HG02623 (cell line): ENCODE results near the gene PTGDS.
A peak's percentile ranks its signal among the peaks of the same experiment; 100 is the strongest.
"Not testable (repeated sequence)": the region's sequence is repeated elsewhere in the genome, so short reads cannot be mapped to it uniquely, and the experiment has no call there.

Experiments used
- ATAC-seq: cut with Tn5 transposase; IDR thresholded peaks from one replicate; pipeline ENCODE4 v1.9.1; 2021; ENCODE audit warnings: moderate library complexity; ENCODE audit not compliant: unreplicated experiment

PTGDS gene

DNA sequence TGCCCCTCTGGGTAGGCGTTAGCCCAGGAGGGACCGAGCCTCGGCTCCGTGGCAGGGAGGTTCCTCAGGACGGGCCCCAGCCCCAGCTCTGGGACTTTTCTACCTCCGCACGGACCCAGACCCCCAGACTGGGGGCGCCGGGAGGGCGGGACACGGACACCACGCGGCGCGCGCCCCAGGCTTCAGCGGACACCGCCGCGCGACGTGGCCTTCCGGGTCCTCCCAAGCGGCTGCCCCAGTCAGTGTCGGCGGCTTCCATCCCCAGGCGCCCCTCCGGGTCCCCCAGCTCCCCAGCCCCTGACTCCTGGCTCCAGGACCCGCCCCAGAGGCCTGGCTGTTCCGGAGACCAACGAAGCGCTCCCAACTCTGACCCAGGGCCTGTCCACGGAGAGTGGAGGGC is 8.5 kb downstream of the PTGDS start:
- no peak for ATAC-seq

DNA sequence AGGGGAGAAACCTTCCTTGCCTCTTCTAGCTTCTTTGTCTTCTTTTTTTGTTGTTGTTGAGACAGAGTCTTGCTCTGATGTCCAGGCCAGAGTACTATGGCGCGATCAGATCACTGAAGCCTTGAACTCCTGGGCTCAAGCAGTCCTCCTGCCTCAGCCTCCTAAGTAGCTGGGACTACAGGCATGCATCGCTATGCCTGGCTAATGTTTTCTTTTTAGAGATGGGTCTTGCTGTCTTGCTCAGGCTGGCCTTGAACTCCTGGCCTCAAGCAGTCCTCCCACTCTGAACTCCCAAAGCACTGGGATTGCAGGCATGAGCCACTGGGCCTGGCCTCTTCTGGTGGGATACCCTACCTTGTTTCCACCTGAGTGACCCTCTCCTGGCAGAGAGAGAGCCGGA is 11.6 kb downstream of the PTGDS start:
- no peak for ATAC-seq

DNA sequence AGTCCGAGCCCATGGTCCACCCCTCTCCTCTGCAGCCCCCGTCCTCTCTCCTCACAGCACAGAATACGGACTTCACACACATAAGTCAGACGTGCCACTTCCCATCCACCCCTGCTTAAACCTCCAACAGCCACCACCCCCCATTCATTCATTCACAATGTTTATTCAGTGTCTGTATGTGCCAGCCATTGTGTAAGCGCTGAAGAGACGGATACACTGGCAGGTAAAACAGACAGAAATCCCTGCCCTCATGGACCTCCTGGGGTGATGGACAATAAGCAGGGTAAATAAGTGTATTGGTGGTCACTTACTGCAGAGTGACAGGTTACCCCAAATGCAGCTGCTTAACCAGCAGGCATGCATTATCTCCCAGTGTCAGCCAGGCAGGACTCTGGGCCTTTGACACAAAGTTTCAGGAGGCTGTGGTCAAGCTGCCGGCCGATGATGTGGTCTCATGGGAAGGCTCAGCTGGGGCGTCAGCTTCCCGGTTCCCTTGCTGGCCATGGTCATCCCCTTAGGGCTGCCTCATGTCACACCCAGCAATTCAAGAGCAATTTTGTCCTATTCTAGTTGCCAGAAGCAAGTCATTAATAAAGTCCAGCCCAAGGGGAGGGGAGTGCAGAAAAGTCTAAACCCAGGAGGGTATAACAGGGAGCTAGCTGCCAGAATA is 13.1 kb downstream of the PTGDS start:
- ATAC-seq: no peak

DNA sequence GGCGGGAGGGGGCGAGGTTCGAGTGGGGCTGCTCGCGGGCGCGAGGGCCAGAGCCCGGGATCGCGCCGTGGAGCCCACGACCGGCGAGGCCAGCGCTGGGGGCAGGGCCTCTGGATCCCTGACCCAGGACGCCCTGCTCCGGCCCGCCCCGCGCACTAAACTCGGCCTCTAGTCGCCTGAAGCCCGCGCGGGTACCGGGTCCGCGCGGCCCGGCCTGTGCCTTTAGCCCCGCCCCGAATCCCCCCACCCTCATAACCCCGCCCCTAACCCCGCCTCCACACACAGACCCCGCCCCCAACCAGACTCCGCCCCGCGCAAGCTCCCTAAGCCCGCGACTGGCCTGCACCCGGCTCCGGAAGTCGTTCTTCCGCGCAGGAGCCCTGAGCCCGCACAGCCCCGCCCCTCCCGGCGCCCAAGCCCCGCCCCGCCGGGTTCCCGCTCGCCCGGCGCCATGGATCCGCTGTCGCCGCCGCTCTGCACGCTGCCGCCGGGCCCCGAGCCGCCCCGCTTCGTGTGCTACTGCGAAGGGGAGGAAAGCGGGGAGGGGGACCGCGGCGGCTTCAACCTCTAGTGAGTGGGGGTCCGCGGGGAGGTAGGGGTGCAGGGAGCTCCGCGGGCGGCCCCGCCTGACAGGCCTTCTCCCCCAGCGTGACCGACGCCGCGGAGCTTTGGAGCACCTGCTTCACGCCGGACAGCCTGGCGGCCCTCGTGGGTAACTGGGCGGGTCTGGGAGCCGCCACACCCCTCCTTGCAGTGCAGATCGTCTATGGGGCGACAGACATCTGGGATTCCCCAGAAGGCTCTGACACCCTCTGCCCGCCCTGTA is 14.9 kb downstream of the PTGDS start, which contains the start of gene PAXX:
Gene PAXX (plus strand): TSS at position 430 of the 826 bp plus-strand sequence. CDS start 22 bp downstream, at position 452.
- peak; percentile 67 for ATAC-seq

DNA sequence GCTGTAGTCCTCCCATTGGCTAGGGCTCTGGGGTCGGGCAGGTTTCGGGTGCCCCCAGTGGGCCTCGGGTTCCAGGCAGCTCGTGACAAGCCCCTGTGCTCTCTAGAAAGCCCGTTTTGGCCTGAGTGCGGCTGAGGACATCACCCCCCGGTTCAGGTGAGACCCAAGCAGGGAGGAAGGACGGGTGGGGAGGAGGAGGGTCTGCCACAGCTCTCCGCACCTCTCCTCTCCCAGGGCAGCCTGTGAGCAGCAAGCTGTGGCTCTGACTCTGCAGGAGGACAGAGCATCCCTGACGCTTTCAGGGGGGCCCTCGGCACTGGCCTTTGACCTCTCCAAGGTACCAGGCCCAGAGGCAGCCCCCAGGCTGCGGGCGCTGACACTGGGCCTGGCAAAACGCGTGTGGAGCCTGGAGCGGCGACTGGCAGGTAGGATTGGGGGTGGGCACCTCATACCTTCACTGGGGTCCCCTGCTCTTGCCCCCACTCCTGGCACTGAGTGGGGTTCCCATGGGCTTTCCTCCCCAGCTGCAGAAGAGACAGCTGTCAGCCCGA is 15.6 kb downstream of the PTGDS start:
- ATAC-seq: no peak

DNA sequence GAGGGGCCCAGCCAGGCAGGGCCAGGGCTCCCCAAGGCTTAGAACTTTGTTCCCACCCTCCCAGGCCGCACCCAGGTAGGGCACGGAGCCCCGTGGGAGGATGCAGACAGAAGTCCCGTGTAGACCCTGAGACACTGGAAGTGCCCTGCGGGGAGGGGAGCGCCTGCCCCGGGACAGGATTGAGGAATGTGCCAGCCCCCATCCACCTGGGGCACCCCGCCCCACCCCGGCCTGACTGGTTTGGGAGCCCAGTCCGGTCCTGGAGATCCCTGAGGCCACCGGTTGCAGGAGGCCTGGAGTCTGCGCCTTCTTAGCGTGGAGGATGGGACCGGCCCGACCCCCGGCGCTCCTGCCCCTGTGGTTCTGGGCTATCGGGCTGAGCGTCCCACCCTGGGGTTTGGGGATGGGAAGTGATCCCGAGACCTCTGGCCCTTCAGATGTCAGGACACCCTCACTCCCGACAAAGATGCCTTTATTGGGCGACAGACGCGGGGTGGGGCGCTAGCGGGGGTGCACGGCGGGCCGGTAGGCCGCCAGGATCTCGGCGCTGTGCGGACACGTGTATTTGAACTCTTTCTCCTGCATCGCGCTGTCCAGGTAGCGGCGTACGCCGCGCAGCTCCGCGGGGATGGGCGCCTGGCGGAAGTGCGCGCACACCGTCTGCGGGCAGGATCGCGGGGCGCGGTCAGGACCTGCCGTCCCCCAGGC is 17.0 kb downstream of the PTGDS start:
- no peak for ATAC-seq

DNA sequence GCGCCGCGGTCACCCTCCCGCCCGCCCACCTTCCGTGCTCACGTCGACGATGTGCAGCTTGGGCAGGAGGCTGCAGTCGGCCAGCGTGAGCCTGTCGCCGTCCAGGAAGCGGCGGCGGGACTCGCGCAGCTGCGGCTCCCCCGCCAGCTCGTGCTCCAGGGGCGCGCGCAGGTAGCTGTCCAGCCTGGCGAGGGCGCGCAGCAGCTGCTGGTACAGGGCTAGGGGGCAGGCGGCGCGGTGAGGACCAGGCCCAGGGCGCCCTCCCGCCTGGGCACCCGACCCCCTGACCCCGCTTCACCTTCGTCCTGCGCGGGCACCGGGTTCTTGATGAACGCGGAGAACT is 17.6 kb downstream of the PTGDS start:
- ATAC-seq: no peak

DNA sequence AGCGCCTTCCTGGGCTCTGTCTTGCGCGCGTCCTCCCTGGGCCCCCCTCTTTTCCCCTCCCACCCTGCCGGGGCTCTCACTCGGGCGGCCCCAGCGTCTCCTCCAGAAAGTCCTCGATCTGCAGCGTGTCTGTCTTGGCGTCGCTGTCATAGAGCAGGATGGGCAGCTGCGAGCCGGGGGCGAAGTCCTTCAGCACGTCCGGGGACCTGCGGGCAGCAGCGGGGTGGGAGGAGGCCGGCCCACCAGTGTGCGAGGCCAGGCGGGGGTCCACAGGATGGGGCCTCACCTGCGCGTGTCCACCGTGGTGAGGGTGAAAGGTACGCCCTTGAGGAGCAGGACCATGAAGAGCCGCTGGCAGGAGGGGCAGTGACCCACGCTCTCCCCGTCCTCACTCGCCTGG is 18.1 kb downstream of the PTGDS start:
- no peak for ATAC-seq

DNA sequence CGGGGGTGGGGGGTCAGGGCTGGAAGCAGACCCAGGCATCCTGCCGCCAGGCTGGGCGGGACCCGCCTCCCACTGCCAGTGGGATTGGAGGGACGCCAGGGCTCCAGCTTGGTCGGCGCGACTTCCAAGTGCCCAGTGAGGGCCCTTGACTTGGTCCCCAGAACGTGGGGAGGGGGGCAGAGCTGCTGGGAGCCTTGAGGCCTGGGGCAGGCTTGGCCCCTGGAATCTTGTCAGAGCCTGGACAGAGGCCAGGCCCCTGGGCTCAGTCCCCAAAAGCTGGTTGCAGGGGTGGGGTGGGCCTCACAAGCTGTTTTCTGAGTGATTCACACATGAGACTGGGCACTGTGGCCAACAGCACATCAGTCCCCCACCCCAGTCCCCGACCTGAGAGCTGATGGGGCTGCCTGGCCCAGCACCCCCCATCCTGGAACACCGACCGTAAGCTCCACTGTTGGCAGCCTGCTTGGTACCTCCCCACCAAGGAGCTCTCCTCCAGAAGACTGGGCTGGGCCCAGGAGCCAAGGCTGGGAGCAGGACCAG is 18.5 kb downstream of the PTGDS start:
- ATAC-seq: no peak

DNA sequence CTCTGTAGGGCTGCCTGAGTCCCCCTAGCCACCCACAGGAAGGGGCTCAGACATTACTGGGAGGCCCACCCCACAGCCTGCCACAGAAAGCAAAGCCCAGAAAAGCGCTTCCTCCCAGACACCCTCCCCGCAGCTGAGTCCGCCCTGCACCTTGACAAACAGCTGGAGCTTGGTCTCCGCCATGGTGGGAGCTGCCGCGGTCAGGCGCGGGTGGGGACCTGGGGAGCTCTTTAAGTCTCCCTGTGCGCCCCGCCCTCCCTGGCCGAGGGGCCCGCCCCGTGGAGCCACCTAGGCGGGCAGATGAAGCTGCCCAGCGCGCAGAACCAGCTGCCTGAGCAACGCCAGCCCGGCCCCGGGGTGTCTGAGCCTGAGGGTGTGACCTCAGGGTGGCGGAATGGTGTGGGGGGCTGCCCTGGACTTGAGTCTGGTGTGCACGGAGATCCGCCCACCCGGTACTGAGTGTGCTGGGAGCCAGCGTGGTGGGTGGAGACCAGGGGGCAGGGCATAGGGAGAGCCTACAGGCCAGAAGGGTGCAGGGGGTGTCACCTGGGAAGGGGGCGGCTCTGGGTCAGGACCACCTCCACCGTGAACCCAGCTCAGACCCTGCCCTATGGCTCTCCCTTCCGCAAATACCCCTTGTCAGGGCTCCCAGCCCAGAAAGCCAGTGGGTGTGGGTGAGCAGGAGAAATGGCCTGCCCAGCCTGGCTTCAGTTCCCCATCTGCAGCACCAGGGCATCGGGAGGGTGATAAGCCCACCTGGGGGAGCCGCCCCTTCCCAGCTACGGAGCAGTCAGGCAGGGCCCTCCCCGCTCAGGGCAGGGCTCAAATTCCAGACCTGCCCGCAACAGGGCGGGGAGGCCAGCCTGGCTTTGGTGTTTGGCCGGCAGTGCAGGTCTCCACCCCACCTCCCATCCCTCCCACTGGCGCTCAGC is 19.3 kb downstream of the PTGDS start, which contains the start of gene CLIC3:
Gene CLIC3 (minus strand): TSS at position 208 of the 932 bp plus-strand sequence. CDS start 25 bp downstream, at position 183.
- no peak for ATAC-seq

DNA sequence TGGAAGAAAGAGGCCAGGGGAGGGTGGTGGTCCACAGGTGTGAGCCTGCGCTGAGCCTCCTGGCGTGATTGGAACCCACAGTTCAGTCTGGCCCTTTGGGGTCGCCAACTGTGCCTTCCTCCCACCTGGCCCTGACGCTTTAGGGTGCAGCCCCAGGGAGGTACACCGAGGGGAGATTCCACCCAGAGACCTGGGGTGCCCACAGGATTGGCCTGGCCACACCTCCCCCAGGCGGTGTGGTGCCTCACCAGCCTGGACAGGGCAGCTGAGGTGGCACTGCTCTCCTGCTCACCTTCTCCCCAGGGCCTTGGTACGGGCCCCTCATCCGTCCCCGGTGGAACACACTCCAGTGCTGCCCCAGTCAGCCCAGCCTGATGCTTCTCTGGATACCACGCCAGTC is 20.1 kb downstream of the PTGDS start:
- no peak for ATAC-seq

DNA sequence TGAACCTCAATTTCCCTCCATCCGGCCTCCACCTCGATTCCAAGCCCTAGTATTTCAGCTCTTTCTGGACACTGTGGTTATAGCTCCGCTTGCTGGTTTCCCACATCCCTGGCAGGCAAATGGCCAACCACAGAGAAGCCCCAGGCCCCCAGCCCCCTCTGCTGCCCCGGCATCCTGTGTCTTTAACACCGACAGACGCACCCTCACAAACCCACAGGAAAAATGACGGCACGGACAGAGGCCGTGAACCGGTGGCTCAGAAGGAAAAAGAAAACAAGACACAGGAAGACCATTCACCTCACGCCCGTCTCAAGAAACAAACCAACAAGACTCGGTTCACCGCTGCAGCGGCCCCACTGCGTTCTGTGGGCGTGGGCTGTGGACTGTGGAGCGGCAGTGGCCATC is 20.5 kb downstream of the PTGDS start:
- ATAC-seq: no peak

DNA sequence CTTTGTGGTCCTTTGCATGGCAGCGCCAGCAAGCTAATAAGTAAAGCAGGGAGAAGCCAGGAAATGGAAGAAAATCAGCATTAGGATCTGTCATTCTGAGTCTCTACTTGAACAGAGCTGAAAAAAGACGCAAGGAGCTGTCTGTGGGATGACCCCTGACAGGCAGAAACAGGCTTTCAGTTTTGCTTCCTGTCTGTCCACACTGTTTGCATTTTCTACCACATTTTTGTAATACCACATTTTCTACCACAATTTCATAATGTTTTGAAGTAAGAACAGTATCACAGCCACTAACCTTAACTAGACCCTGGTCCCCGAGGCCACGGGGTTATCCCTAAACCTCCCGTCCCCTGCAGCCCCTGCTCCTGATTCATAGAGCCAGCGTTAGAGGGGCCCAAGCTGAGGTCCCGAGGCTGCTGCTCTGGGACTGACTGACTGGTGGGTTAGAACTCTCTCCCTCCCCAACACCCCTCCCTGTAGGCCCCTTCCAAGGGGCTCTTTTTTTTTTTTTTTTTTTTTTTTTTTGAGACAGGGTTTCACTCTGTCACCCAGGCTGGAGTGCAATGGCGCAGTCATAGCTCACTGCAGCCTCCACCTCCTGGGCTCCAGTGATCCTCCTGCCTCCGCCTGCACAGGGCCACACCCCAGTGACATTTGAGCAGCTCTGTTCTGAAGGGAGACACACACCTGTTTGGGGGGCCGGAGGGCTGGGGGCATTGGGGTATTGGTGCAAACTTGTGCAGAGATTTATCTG is 23.1 kb downstream of the PTGDS start:
- no peak for ATAC-seq

DNA sequence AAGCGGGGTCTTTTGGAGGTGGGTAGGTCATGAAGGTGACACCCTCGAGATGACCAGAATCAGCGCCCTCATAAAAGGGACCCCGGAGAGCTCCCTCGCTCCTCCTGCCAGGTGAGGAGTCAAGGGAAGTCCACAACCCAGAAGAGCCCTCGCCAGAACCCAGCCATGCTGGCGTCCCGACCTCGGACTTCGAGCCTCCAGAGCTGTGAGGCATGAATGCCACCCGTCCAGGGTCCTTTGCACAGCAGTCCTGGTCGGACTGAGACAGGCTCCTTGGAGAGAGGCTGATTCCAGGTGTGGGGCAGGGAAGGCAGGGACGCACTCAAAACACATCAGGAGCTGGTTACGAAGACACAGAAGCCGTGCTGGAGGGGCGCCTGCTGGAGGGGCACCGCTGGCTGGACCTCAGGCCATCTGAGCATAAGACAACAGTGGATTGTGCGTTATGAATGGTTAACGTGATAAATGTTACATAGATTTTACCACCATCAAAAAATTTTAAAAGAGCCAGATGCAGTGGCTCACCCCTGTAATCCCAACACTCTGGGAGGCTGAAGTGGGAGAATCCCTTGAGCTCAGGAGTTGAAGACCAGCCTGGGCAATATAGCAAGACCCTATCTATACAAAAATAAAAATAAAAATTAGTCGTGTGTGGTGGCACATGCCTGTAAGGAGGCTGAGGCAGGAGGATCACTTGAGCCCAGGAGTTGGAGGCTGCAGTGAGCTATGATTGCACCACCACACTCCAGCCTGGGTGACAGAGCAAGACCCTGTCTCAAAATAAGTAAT is 24.7 kb downstream of the PTGDS start:
- ATAC-seq: no peak

DNA sequence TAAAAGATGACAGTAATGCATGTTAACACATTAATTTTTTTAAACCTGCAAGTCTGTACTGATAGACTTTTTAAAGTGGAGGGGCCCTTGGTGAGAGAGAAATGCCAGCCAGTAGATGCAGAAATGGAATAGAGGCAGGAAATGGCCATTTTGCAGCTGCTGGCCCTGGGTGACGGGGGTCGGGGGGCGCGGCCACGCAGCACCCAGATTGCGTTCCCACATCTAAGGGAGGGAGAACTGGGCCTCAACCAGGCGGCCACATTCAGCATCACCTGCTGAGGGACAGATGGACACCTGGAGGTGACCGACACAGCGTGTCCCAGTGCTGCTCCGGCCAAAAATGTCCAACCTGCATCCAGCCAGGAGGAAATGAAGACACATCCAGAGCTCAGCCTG is 25.3 kb downstream of the PTGDS start:
- ATAC-seq: no peak

DNA sequence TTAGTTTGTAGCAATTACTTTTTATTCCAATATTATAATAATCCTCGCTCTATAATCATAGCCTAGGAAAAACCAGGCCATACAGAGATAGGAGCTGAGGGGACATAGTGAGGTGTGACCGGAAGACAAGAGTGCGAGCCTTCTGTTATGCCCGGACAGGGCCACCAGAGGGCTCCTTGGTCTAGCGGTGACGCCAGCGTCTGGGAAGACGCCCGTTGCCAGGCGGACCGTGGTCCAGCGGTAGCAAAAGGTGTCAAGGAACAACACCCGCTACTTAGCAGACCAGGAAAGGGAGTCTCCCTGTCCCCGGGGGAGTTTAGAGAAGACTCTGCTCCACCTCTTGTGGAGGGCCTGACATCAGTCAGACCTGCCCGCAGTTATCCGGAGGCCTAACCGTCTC is 27.0 kb downstream of the PTGDS start:
- not testable (repeated sequence) for ATAC-seq

DNA sequence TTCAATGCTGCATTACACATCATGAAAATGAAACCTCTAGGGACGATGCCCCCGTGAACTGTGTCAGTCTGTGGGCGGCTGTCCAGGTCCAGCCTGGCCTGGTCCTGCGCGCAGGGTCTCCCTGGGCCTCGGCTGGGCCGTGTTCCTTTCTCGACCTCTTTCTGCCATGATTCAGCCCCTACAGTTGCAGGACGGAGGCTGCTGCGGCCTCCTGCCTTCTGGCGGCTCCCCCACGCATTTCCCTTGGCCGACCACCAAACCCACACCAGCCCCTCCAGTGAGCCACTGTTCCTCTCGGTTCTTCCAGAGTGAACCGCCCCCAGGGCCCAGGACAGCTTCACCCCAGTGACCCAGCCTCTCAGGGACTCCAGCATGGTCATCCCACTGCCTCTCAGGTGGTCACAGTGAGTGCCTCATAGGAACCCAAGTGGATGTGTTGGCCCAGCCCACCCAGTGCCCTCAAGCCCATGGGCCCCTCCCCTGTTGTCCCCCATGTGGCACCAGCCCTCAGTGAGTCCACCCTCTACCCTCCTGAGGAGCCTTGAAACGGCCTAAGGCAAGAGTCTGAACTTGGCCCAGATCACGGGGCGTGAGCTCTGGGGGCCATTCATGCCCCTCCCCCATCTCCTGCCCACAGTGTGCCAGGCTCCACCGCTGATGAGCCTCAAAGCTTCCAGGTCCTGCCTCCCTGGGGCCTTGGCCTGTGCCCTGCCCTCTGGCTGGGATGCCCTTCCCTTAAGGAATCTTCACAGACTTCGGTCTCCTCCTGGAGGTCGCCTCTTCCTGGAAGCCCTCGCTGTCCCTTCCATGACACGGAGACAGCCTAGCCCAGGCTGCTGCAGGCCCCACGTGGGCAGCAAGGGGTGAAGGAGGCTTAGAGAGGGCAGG is 29.1 kb downstream of the PTGDS start:
- ATAC-seq: no peak
